ENCODE data around the gene ACKR1. TPM values are rescaled to one million over a fixed set of nuclear protein-coding genes. Genes with fewer than 3 reads are reported as not detected.

Gene ACKR1
- polyA plus RNA-seq (2013, experiment 1 of 2), result not detected
- not detected for polyA plus RNA-seq (2013, experiment 2 of 2)

- Histone ChIP-seq H2BK120ac (ENCODE audit: low read depth, low read length) (no peak within 1 kb of the TSS), H2BK12ac (ENCODE audit: low read length in 2 of 2) (no peak within 1 kb of the TSS), H3K9me3 (ENCODE audit: control insufficient read depth, low read length) (no peaks in the 10 kb centered on the region), H2AK5ac (ENCODE audit: low read length, severe bottlenecking) (no peak within 1 kb of the TSS), H3K4ac (ENCODE audit: low read depth in 1 of 2, low read length in 2 of 2) (no peak within 1 kb of the TSS), H3K27me3 (ENCODE audit: control insufficient read depth in 1 of 2, insufficient read depth in 1 of 2, low read length in 2 of 2) (peaks cover 37 to 82% of the 10 kb centered on the region in 2 experiments), H2BK15ac (ENCODE audit: low read depth, poor library complexity, severe bottlenecking) (no peak within 1 kb of the TSS), H4K91ac (ENCODE audit: low read length) (peak within 1 kb of the TSS; percentile 11), H2BK5ac (ENCODE audit: low read depth, low read length, poor library complexity, severe bottlenecking) (no peak within 1 kb of the TSS), H3K4me3 (ENCODE audit: insufficient read depth in 1 of 2, low read depth in 1 of 2, low read length in 2 of 2) (peak within 1 kb of the TSS in 1 of 2 experiments; percentile 14), H3K23ac (ENCODE audit: low read length in 2 of 2) (no peak within 1 kb of the TSS), H3K14ac (ENCODE audit: low read length in 2 of 2) (no peak within 1 kb of the TSS), H4K8ac (ENCODE audit: low read length) (no peak within 1 kb of the TSS), H3K27ac (ENCODE audit: low read length, poor library complexity, severe bottlenecking) (no peak within 1 kb of the TSS), H3K36me3 (ENCODE audit: control insufficient read depth in 1 of 2, insufficient read depth in 2 of 2, low read depth in 1 of 2, low read length in 2 of 2) (no peaks in the 10 kb centered on the region), H3K4me1 (ENCODE audit: control insufficient read depth, insufficient read depth, low read depth, low read length) (no peaks in the 10 kb centered on the region), H2AFZ (ENCODE audit: low read depth, low read length) (no peak within 1 kb of the TSS), H3K4me2 (ENCODE audit: low read length, poor library complexity, severe bottlenecking) (no peak within 1 kb of the TSS), H3K9ac (ENCODE audit: low read length) (no peak within 1 kb of the TSS), H3K18ac (ENCODE audit: low read depth in 1 of 2, low read length in 2 of 2) (no peak within 1 kb of the TSS), H3K79me1 (replicated peaks; ENCODE audit: low read length, poor library complexity, severe bottlenecking) (no peaks in the 10 kb centered on the region)
- no peak for DNase-seq
- 64% methylated on average over 13 of the region's 13 CpGs for WGBS
Measured at GRCh38 chr1:159204161-159205141, at the start of gene ACKR1. TSS of gene ACKR1 (plus strand) at chr1:159204875. CDS start at chr1:159204960, 85 bp downstream.

- H2BK15ac ChIP-seq (ENCODE audit: low read depth, poor library complexity, severe bottlenecking), result no peak overlapping the region
- no peak overlapping the region for H3K4ac ChIP-seq (ENCODE audit: low read depth in 1 of 2, low read length in 2 of 2)
- no peak overlapping the region for H3K14ac ChIP-seq (ENCODE audit: low read length in 2 of 2)
- H3K9ac ChIP-seq (ENCODE audit: low read length), result peak overlapping the region; percentile 72
- no peaks in the 10 kb centered on the region for H3K9me3 ChIP-seq (ENCODE audit: control insufficient read depth, low read length)
- peak overlapping the region in 1 of 2 experiments; percentile 60 for H3K4me3 ChIP-seq (ENCODE audit: insufficient read depth in 1 of 2, low read depth in 1 of 2, low read length in 2 of 2)
- H2AK5ac ChIP-seq (ENCODE audit: low read length, severe bottlenecking), result no peak overlapping the region
- no peak overlapping the region for H2AFZ ChIP-seq (ENCODE audit: low read depth, low read length)
- no peak overlapping the region for H2BK120ac ChIP-seq (ENCODE audit: low read depth, low read length)
- WGBS, result 5% methylated on average over 4 of the region's 4 CpGs
- DNase-seq, result peak; percentile 77
- no peak overlapping the region for H2BK5ac ChIP-seq (ENCODE audit: low read depth, low read length, poor library complexity, severe bottlenecking)
- H3K4me1 ChIP-seq (ENCODE audit: control insufficient read depth, insufficient read depth, low read depth, low read length), result peaks cover 2% of the 10 kb centered on the region
- H4K8ac ChIP-seq (ENCODE audit: low read length), result no peak overlapping the region
- no peak overlapping the region for H3K18ac ChIP-seq (ENCODE audit: low read depth in 1 of 2, low read length in 2 of 2)
- no peak overlapping the region for H3K4me2 ChIP-seq (ENCODE audit: low read length, poor library complexity, severe bottlenecking)
- no peak overlapping the region for H4K91ac ChIP-seq (ENCODE audit: low read length)
- no peak overlapping the region for H2BK12ac ChIP-seq (ENCODE audit: low read length in 2 of 2)
- H3K27ac ChIP-seq (ENCODE audit: low read length, poor library complexity, severe bottlenecking), result no peak overlapping the region
- H3K79me1 ChIP-seq (replicated peaks; ENCODE audit: low read length, poor library complexity, severe bottlenecking), result no peaks in the 10 kb centered on the region
- H3K36me3 ChIP-seq (ENCODE audit: control insufficient read depth in 1 of 2, insufficient read depth in 2 of 2, low read depth in 1 of 2, low read length in 2 of 2), result no peaks in the 10 kb centered on the region
- H3K27me3 ChIP-seq (ENCODE audit: control insufficient read depth in 1 of 2, insufficient read depth in 1 of 2, low read length in 2 of 2), result peaks cover 4 to 15% of the 10 kb centered on the region in 2 experiments
- no peak overlapping the region for H3K23ac ChIP-seq (ENCODE audit: low read length in 2 of 2)
Measured at GRCh38 chr1:159161001-159161718, 43.5 kb upstream of the ACKR1 start.

- H3K23ac ChIP-seq (ENCODE audit: low read length in 2 of 2), result no peak overlapping the region
- no peak for DNase-seq
- H3K4me3 ChIP-seq (ENCODE audit: insufficient read depth in 1 of 2, low read depth in 1 of 2, low read length in 2 of 2), result no peak overlapping the region
- no peak overlapping the region for H3K27ac ChIP-seq (ENCODE audit: low read length, poor library complexity, severe bottlenecking)
- no peak overlapping the region for H4K91ac ChIP-seq (ENCODE audit: low read length)
- H3K79me1 ChIP-seq (replicated peaks; ENCODE audit: low read length, poor library complexity, severe bottlenecking), result no peaks in the 10 kb centered on the region
- H2AK5ac ChIP-seq (ENCODE audit: low read length, severe bottlenecking), result no peak overlapping the region
- H3K4me2 ChIP-seq (ENCODE audit: low read length, poor library complexity, severe bottlenecking), result no peak overlapping the region
- H3K27me3 ChIP-seq (ENCODE audit: control insufficient read depth in 1 of 2, insufficient read depth in 1 of 2, low read length in 2 of 2), result peaks cover 4 to 17% of the 10 kb centered on the region in 2 experiments
- no peak overlapping the region for H2BK120ac ChIP-seq (ENCODE audit: low read depth, low read length)
- H2BK12ac ChIP-seq (ENCODE audit: low read length in 2 of 2), result no peak overlapping the region
- 75% methylated on average over 1 of the region's 1 CpG for WGBS
- no peak overlapping the region for H3K9ac ChIP-seq (ENCODE audit: low read length)
- no peaks in the 10 kb centered on the region for H3K36me3 ChIP-seq (ENCODE audit: control insufficient read depth in 1 of 2, insufficient read depth in 2 of 2, low read depth in 1 of 2, low read length in 2 of 2)
- no peak overlapping the region for H3K14ac ChIP-seq (ENCODE audit: low read length in 2 of 2)
- no peak overlapping the region for H4K8ac ChIP-seq (ENCODE audit: low read length)
- H3K9me3 ChIP-seq (ENCODE audit: control insufficient read depth, low read length), result no peaks in the 10 kb centered on the region
- no peak overlapping the region for H2BK5ac ChIP-seq (ENCODE audit: low read depth, low read length, poor library complexity, severe bottlenecking)
- peaks cover 2% of the 10 kb centered on the region for H3K4me1 ChIP-seq (ENCODE audit: control insufficient read depth, insufficient read depth, low read depth, low read length)
- H3K4ac ChIP-seq (ENCODE audit: low read depth in 1 of 2, low read length in 2 of 2), result no peak overlapping the region
- no peak overlapping the region for H3K18ac ChIP-seq (ENCODE audit: low read depth in 1 of 2, low read length in 2 of 2)
- H2AFZ ChIP-seq (ENCODE audit: low read depth, low read length), result no peak overlapping the region
- H2BK15ac ChIP-seq (ENCODE audit: low read depth, poor library complexity, severe bottlenecking), result no peak overlapping the region
Measured at GRCh38 chr1:159161719-159162026, 43.0 kb upstream of the ACKR1 start.

Data from mesenchymal stem cell (in vitro differentiated cells and primary cell).